Activated CD4-positive, alpha-beta T cell treated with anti-CD3 and anti-CD28 coated beads, Interleukin-2, amount 50 U/mL, for 48 hours (primary cell): ENCODE data around the gene NGFR.

ENCODE experiments used
- DNase-seq, 2 experiments: peaks; one replicate each; pipeline ENCODE4 v3.0.0-alpha.2; 2020

NGFR gene

GRCh38 chr17:49518346-49519078 lies 23.4 kb downstream of the NGFR start:
- no peak for DNase-seq

GRCh38 chr17:49519781-49520180 lies 24.7 kb downstream of the NGFR start:
- no peak for DNase-seq

DNA sequence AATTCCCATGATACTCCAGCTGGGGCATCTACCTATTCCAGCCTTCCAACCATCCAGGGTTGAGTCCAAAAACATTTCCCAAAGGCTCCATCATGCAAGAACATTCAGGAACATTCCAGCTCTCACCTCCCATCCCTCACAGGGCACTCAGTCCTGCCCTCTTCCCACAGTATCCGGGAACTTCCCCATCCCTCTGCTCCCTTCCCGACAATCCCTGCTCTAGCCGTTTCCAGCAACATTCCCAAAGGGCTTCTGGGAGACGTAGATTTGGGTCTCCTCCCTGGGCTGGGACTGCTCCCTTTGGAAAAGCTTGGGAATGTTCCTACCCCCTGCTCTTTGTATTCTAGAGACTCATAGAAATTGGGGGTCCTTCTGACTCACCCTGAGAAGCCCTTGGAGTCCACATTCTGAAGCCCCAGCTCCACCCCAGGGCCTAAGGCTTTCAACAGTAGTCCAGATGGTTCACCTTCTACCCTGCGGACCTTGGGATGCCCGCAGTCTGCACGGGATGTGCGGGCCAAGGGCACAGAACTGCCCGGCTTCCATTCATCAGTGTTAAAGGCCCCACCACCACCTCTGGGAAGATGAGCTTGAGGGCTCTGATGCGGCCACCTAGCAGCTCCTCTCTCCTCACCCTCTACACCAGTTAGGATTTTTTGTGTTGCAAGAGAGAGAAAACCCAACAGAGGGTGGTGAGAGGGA lies 25.4 kb downstream of the NGFR start:
- no peak for DNase-seq

- no peak for DNase-seq
Measured at GRCh38 chr17:49521088-49521450, 26.0 kb downstream of the NGFR start.

DNA sequence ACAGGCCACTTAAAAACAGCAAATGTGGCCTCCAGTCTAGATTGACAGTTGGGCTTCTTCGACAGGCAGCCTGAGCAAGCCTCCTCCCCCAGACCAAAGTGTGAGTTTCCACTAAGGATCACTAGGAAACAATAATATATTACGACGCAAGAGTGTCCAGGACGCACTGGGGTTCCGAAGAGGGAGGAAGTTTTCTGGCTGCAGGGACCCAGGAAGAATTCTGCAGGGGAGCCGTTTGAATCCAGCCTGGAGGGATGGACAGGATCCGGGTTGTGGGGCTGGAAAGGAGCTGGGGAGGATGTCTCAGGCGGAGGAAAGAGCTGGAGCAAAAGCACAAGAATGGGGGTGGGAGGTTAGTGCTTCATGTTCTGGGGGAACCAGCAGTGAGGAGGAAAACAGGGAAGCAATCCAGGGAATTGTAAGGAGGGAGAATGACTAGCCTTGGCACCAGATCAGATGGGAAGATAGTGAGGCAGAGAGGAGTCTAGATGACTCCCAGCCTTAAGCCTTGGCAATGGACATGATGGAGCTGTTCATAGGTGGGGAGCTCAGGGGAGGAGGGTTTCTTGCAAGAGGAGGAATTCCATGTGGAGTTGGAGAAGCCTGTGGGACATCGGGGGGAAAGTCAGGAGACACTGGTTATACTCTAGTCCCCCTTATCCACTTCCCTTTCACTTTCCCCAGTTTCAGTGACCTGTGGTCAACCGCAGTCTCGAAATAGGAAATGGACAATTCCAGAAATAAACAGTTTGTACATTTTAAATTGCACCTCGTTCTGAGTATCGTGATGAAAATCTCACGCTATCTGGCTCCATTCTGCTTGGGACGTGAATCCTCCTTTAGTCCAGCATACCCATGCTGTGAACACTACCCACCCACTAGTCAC lies 26.6 kb downstream of the NGFR start:
- DNase-seq: no peak

GRCh38 chr17:49522357-49522890 lies 27.3 kb downstream of the NGFR start:
- no peak for DNase-seq

GRCh38 chr17:49523196-49523595 lies 28.1 kb downstream of the NGFR start:
- no peak for DNase-seq

DNA sequence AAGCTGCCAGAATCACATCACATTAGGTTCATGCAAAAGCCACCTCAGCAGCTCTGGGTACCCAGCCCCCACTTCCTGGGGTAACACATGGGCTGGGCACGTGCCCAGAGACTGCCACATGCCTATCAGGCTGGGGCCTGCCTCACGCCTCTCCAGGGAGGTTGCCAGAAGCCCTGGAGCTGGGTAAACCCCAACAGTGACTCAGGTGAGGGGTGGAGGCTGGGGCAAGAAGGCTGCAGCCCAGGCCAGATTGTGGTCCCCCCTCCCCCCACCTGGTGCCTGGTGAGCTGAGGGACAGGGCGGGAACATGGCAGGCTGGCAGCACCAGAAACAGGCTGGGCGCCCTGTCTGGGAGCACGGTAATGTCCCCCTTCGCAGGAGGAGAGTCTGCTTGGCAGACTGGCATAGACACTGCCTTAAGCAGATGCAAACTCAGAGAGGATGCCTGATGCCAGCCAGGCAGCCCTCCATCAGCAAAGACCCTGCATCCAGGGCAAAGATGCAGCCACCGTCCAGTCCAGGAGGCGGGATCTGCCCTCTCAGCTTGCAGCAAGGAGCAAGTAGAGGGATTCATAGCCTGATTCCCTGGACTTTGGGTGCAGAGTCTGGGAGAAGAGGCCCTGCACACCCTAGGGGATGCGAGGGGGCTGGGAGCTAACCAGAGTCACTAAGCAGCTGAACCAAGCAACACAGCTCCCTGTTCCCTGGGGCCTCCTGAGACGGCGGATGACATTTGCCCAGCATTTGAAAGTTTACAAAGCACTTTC lies 28.8 kb downstream of the NGFR start:
- peak; percentile 31 to 38 for DNase-seq

- DNase-seq: no peak
Measured at GRCh38 chr17:49524473-49525359, 29.6 kb downstream of the NGFR start.

GRCh38 chr17:49525831-49526741 lies 31.0 kb downstream of the NGFR start:
- no peak for DNase-seq

GRCh38 chr17:49527927-49528651 lies 33.0 kb downstream of the NGFR start:
- DNase-seq: no peak

DNA sequence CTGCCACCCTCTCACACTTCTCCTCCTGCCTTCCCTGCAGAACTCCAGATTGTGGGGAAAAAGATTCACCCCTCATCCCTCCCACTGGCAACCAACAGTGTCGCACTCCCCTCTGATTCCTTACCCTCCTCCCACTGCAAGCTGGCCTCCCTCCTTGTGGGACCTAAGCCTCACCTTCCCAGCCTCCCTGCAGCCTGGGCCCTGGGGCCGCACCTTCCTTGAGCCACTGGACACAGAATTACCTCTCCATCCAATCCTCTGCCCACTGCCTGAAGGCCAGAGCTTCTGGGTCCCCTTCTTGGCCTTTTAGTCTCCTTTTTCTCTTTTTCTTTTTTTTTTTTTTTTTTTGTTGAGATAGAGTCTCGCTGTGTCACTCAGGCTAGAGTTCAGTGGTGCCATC lies 33.9 kb downstream of the NGFR start:
- DNase-seq: no peak

DNA sequence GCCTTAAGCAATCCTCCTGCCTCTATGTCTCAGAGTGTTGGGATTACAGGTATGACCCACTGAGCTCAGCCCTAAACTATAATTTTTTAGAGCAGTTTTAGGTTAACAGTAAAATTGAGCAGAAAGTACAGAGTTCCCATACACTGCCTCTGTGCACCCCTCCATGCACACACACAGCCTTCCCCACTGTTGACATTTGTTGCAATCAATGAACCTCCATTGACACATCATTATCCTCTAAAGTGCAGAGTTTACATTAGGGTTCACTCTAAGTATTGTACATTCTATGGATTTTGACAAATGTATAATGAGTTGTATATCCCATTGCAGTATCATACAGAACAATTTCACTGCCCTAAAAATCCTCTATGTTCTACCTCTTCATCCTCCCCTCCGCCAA lies 35.0 kb downstream of the NGFR start:
- no peak for DNase-seq

DNA sequence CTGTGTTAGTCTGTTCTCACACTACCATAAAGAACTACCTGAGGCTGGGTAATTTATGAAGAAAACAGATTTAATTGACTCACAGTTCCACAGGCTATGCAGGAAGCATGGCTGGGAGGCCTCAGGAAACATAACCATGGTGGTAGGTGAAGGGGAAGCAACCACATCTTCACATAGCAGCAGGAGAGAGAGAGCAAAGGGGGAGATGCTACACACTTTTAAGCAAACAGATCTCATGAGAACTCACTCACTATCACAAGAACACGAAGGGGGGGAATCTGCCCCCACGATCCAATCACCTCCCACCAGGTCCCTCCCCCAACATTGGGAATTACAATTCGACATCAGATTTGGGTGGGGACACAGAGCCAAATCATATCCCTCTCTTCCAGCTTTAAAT lies 48.8 kb downstream of the NGFR start:
- DNase-seq: no peak

GRCh38 chr17:49545007-49545660 lies 50.0 kb downstream of the NGFR start:
- DNase-seq: no peak

DNA sequence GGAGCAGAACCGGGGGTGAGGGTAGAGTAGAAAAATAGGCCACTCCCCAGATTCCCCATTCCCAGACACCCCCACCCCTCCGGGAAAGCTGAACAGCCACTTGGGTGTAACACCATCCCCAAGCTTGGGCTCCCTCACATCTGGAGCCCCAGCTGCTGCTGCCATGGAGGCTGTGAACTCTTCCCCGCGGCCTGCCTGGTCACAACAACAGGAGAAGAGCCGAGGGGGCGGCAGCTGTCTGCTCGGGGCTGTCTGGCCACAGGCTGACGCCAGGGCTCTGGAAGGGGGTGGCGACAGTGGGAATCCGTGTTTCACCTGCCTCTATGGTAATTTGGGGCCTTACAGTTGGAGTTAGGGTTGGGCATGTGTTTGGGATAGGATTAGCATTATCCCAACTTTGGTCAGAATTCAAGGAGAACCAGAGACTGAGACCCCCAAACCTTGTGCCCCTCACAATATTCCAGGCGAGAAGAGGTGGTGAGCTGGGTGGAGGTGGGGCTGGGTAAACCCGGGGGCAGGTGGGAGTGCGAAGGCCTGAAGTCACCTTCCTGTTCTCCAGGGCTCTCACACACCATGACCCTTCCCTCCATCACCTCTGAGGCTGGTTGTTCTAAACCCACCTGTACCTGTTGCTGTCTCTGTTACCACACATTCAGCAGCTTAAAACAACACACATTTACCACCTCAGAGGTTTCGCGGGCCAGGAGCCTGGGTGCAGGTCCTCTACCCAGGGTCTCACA lies 50.9 kb downstream of the NGFR start:
- no peak for DNase-seq

- DNase-seq: no peak
Measured at GRCh38 chr17:49546546-49547535, 51.7 kb downstream of the NGFR start.
